Measurements from ENCODE around the gene CTNNA1.
"Not testable (repeated sequence)": the region's sequence is repeated elsewhere in the genome, so short reads cannot be mapped to it uniquely, and the experiment has no call there.

The CTNNA1 gene, protein sequence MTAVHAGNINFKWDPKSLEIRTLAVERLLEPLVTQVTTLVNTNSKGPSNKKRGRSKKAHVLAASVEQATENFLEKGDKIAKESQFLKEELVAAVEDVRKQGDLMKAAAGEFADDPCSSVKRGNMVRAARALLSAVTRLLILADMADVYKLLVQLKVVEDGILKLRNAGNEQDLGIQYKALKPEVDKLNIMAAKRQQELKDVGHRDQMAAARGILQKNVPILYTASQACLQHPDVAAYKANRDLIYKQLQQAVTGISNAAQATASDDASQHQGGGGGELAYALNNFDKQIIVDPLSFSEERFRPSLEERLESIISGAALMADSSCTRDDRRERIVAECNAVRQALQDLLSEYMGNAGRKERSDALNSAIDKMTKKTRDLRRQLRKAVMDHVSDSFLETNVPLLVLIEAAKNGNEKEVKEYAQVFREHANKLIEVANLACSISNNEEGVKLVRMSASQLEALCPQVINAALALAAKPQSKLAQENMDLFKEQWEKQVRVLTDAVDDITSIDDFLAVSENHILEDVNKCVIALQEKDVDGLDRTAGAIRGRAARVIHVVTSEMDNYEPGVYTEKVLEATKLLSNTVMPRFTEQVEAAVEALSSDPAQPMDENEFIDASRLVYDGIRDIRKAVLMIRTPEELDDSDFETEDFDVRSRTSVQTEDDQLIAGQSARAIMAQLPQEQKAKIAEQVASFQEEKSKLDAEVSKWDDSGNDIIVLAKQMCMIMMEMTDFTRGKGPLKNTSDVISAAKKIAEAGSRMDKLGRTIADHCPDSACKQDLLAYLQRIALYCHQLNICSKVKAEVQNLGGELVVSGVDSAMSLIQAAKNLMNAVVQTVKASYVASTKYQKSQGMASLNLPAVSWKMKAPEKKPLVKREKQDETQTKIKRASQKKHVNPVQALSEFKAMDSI

DNA sequence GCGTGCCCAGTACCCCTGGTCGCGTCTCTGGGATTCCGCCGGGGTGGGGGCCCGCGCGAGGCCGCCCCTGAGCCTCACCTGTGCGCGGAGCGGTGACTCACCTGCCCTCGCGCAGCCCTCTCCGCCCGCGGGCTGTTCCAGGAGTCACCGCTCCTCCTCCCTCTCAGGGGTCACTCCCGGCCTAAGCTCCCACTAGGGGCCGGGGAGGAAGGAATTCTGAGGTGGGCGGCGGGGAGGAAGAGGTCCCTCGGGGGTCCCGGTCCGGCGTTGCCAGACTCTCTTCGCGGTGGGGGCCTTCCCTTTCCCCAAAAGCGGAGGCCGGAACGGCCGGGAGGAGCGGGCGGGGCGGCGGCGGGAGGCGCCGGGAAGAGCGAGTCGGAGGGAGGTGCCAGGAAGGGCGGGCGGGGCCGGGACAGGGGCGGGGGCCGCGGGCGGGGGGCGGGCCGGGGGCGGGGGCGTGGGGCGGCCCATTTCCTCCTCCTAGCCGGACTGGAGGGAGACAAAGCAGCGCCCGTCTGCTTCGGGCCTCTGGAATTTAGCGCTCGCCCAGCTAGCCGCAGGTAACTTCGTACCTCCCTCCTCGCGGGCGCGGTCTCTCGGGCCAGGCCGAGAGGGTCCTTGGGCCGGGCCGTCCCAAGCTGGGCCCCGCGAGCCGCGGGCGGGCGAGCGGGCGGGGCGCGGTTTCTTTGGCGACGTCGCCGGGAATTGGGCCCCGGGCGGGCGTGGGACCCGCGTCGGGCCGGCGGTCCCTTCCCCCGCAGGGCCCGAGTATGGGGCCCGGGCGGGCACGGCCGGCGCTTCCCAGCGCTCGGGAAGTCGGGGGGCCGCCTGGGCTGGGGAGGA, at the start of gene CTNNA1:
Gene CTNNA1, plus strand, starts transcription at position 475 of the 843 bp plus-strand sequence. CDS start 28,500 bp downstream, outside the sequence.
- TF ChIP-seq, protein P1, sequence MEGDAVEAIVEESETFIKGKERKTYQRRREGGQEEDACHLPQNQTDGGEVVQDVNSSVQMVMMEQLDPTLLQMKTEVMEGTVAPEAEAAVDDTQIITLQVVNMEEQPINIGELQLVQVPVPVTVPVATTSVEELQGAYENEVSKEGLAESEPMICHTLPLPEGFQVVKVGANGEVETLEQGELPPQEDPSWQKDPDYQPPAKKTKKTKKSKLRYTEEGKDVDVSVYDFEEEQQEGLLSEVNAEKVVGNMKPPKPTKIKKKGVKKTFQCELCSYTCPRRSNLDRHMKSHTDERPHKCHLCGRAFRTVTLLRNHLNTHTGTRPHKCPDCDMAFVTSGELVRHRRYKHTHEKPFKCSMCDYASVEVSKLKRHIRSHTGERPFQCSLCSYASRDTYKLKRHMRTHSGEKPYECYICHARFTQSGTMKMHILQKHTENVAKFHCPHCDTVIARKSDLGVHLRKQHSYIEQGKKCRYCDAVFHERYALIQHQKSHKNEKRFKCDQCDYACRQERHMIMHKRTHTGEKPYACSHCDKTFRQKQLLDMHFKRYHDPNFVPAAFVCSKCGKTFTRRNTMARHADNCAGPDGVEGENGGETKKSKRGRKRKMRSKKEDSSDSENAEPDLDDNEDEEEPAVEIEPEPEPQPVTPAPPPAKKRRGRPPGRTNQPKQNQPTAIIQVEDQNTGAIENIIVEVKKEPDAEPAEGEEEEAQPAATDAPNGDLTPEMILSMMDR (IDR thresholded peaks at IDR 0.05; ENCODE audit: extremely low read depth, missing control alignments), result no peak
- peak; percentile 96 for DNase-seq (ENCODE audit: low spot score)

DNA sequence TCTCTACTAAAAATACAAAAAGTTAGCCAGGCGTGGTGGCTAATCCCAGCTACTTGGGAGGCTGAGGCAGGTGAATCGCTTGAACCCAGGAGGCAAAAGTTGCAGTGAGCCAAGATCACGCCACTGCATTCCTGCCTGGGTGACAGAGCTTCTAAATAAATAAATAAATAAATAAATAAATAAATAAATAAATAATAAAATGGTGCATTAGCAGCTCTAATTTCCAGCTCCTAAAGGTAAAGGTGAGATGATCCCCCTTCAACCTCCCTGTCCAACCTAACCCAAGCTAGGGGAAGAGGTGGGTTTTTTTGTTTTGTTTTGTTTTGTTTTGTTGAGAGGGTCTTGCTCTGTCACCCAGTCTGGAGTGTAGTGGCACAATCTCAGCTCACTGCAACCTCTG, 49.4 kb upstream of the CTNNA1 start:
- not testable (repeated sequence) for DNase-seq (ENCODE audit: low spot score)

DNA sequence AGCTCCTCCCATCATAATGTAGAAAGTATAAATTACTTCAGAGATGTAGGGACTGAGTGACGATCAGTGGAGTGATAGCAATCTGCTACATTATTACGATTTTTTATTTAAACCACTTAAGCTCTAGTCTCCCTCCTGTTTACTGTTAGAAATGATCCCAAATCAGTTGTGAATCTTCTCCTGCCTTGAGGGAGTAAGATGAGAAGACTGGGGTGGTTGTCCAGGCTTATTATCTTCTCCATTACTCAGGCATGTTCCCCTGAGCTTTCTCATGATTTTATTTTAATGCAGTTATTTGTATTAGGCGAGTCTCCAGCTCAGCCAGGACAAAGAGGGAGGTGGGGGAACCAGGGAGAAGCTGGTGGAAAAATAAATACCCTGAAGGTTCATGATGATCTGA, 48.2 kb upstream of the CTNNA1 start:
- DNase-seq (ENCODE audit: low spot score), result no peak
- TF ChIP-seq, protein P1 (IDR thresholded peaks at IDR 0.05; ENCODE audit: extremely low read depth, missing control alignments), result no peak

DNA sequence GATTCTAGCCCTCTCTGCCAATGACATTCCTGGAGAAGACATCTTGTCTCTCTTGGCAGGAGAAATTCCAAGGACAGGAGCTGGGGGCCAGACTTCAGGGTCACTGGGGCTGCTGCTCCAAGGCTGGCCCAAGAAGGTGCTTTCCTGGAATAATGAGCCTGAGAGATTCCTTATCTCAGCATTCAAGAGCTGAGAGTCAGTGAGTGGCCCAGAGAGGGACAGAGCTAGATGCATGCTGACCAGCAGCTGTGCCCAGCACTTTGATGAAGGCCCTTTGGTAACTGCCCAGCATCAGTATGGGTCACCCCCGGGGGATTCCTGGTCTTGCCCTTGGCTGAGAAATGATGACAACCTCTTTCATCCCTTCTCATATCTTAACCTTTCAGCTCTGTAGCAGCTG, 47.7 kb upstream of the CTNNA1 start:
- TF ChIP-seq, protein P1 (IDR thresholded peaks at IDR 0.05; ENCODE audit: extremely low read depth, missing control alignments), result no peak

DNA sequence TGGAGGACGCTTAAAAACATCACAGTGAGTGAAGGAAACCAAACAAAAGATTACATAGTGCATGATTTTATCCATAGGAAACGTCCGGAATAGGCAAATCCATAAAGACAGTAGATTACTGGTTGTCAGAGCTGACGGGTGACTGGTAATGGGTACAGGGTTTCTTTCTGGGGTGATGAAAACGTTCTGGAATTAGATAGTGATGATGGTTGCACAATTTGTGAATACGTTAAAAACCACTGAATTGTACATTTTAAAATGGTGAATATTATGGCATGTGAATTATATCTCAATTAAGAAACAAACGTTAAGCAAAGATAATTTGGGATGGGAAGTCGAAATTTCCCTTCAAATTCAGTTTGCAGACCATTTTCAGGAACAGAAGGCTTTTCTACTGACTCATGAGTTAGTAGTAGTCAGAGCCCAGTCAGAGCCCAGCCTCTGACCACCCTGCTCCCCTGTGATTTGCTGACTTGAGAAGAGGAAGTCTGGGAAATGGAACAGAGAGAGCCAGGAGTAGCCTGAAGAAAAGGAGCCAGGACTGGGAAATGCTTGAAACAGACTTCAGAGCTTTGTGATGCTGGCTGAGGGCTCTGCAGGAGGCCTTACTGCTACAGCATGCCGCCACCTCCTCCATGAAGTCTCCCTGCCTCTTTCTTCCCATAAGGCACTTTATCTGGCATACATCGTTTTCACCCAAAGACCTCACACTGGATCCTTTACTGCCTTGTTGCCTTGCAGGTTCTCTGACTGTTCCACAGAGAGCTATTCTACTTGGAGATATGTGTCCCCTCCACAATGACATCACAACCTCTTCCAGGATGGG, 46.4 kb upstream of the CTNNA1 start:
- TF ChIP-seq, protein P1 (IDR thresholded peaks at IDR 0.05; ENCODE audit: extremely low read depth, missing control alignments), result no peak
- no peak for DNase-seq (ENCODE audit: low spot score)

More for the DNA sequence above, 47.7 kb upstream of the CTNNA1 start:
- DNase-seq (ENCODE audit: low spot score), result no peak

DNA sequence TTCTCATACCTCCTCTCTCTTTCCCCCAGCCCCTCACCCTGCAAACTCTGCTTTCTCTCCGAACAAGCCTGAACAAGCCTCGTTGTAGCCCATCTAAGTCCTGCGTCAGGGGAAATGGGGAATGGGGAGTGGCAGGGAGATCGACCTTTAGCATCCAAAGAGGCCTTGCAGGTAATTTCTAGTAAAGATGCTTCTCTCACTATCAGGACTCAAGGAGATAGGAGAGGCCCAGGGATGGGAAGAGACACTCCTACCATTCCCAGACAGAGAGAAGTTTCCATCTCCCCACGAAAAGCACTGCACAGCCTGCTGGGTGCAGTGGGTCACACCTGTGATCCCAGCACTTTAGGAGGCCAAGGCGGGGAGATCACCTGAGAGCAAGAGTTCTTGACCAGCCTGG, 44.4 kb upstream of the CTNNA1 start:
- TF ChIP-seq, protein P1 (IDR thresholded peaks at IDR 0.05; ENCODE audit: extremely low read depth, missing control alignments), result no peak
- no peak for DNase-seq (ENCODE audit: low spot score)

DNA sequence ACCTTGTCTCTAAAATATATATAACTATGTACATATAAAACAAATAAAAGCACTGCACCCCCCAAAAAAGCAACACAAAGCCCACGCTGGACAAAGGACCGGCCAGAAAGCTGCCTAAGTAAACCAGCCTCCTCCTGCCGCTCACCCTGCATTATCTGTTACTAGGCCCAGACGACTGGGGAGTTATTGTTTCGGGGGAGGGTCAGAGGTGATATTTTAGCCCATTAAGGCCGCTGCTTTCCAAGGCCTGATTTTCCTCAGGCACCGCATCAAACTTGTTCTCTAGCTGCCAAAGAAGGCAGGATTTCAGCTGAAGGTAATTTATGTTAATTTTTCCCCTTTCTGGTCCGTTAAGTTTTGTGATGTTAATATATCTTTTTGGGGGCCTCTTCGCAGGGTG, 44.0 kb upstream of the CTNNA1 start:
- TF ChIP-seq, protein P1 (IDR thresholded peaks at IDR 0.05; ENCODE audit: extremely low read depth, missing control alignments), result no peak
- no peak for DNase-seq (ENCODE audit: low spot score)
